Gastrocnemius medialis (tissue), 4 donors: Measurements from ENCODE around the gene MMP25. TPM values are rescaled to one million over a fixed set of nuclear protein-coding genes. Genes with fewer than 3 reads are reported as not detected.

Experiments used
- ATAC-seq, 2 donors: fragments of 150-250 bp; one replicate each; pipeline ENCODE4 v1.9.1; 2016
- DNase-seq, 2 donors: peaks; one replicate each; pipeline ENCODE4 v3.0.0-alpha.2; 2019
- H3K27ac ChIP-seq, 4 donors: fragments of 200-600 bp; sonication (generic); 1 replicate in 1 of 4; 2 replicates in 3 of 4; pipeline ENCODE4 v1.5.1; 2016 to 2018; ENCODE audit warnings: mild to moderate bottlenecking in 2 of 4, moderate library complexity in 1 of 4
- H3K27me3 ChIP-seq, 3 donors: fragments of 200-600 bp; sonication (generic) in 2 of 3; 1 replicate in 1 of 3; 2 replicates in 2 of 3; pipeline versions ENCODE4 v1.5.1 to v1.6.0; 2016 to 2019; ENCODE audit warnings: mild to moderate bottlenecking in 1 of 3, moderate library complexity in 1 of 3
- H3K36me3 ChIP-seq, 2 donors: fragments of 200-600 bp; sonication (generic) in 1 of 2; one replicate each; pipeline ENCODE4 v1.5.1; 2017 to 2018
- H3K4me1 ChIP-seq, 2 donors: fragments of 200-600 bp; sonication (generic) in 1 of 2; one replicate each; pipeline ENCODE4 v1.5.1; 2016 to 2017; ENCODE audit warnings: mild to moderate bottlenecking in 2 of 2
- H3K4me3 ChIP-seq, 4 donors: fragments of 200-600 bp; sonication (generic) in 3 of 4; 1 replicate in 1 of 4; 2 replicates in 3 of 4; pipeline ENCODE4 v1.5.1; 2016 to 2019; ENCODE audit warnings: mild to moderate bottlenecking in 2 of 4
- H3K9me3 ChIP-seq, 3 donors: fragments of 200-600 bp; sonication (generic) in 2 of 3; 1 replicate in 1 of 3; 2 replicates in 2 of 3; pipeline ENCODE4 v1.5.1; 2016 to 2019
- CTCF ChIP-seq, 5 experiments: fragments of 450-650 bp in 3 of 5; fragments of 200-600 bp in 2 of 5; sonication (generic) in 2 of 5; IDR thresholded peaks in 4 of 5; conservative IDR thresholded peaks in 1 of 5; 1 replicate in 4 of 5; 2 replicates in 1 of 5; pipeline ENCODE4 v1.5.1; 2016 to 2019; ENCODE audit warnings: antibody characterized with exemption in 5 of 5, mild to moderate bottlenecking in 3 of 5, moderate library complexity in 3 of 5
- POLR2A ChIP-seq, 2 donors: fragments of 450-650 bp; IDR thresholded peaks; one replicate each; pipeline ENCODE4 v1.6.1; 2017; ENCODE audit warnings: antibody characterized with exemption in 2 of 2, mild to moderate bottlenecking in 2 of 2, moderate library complexity in 2 of 2
- in situ Hi-C, 4 donors: fragments of 200-750 bp; cut with MboI; loops; one replicate each; pipeline versions ENCODE4 v1.15.0 to v1.8.0; 2017; ENCODE audit warnings: low sequenced_read_pairs in 4 of 4
- intact Hi-C: fragments of 100-400 bp; cut with DNase I; formaldehyde crosslinking; loops from one replicate; pipeline ENCODE4 v1.15.1; 2023; ENCODE audit warnings: low total_unique reads
- total RNA-seq, 4 donors: library from RNA; depleted of rRNA; stranded (reverse); fragments of >200 nt; gene quantifications; one replicate each; pipeline versions ENCODE4 v1.1.0 to v1.2.3, GENCODE V29; 2016

MMP25 gene
- total RNA-seq, 4 donors from 2014 or later: 0.15 to 0.75 (median 0.58) TPM; not detected in 1

GRCh38 chr16:3035289-3035971, 10.9 kb upstream of the MMP25 start:
- in situ Hi-C loops: no loop called here
- H3K4me1 ChIP-seq: peaks cover 0 to 4% of the 10 kb centered on the region in 2 donors
- H3K9me3 ChIP-seq: no peaks in the 10 kb centered on the region
- ATAC-seq (no peak), DNase-seq (no peak)
- intact Hi-C loops: no loop called here
- H3K4me3 ChIP-seq: peak overlapping the region in 1 of 4 donors; percentile 40
- TF ChIP-seq POLR2A (IDR thresholded peaks at IDR 0.05): no peak
- no peak for TF ChIP-seq CTCF (IDR thresholded peaks at IDR 0.05 in 4 of 5, conservative IDR thresholded peaks at IDR 0.05 in 1 of 5)
- H3K27ac ChIP-seq: no peak overlapping the region
- H3K36me3 ChIP-seq: no peaks in the 10 kb centered on the region
- peaks cover 76 to 89% (median 81%) of the 10 kb centered on the region in 3 donors for H3K27me3 ChIP-seq

GRCh38 chr16:3035972-3036725, 10.2 kb upstream of the MMP25 start:
- TF ChIP-seq CTCF (IDR thresholded peaks at IDR 0.05 in 4 of 5, conservative IDR thresholded peaks at IDR 0.05 in 1 of 5): no peak
- TF ChIP-seq POLR2A (IDR thresholded peaks at IDR 0.05): no peak
- peaks cover 0 to 4% of the 10 kb centered on the region in 2 donors for H3K4me1 ChIP-seq
- H3K9me3 ChIP-seq: no peaks in the 10 kb centered on the region
- in situ Hi-C loops: no loop called here
- H3K4me3 ChIP-seq: peak overlapping the region in 1 of 4 donors; percentile 40
- intact Hi-C loops: no loop called here
- no peak for DNase-seq
- H3K27ac ChIP-seq: no peak overlapping the region
- no peak for ATAC-seq
- peaks cover 73 to 87% (median 74%) of the 10 kb centered on the region in 3 donors for H3K27me3 ChIP-seq
- H3K36me3 ChIP-seq: no peaks in the 10 kb centered on the region

GRCh38 chr16:3036726-3037315, 9.5 kb upstream of the MMP25 start, which contains the start of gene BICDL2:
Gene BICDL2 (minus strand): TSS chr16:3036944. CDS start chr16:3035496, 1,448 bp downstream.
- intact Hi-C loops: no loop called here
- TF ChIP-seq CTCF (IDR thresholded peaks at IDR 0.05 in 4 of 5, conservative IDR thresholded peaks at IDR 0.05 in 1 of 5) (no peak), POLR2A (IDR thresholded peaks at IDR 0.05) (no peak)
- no peak for DNase-seq
- in situ Hi-C loops: no loop called here
- H3K4me1 ChIP-seq: peaks cover 0 to 4% of the 10 kb centered on the region in 2 donors
- H3K36me3 ChIP-seq: no peaks in the 10 kb centered on the region
- no peak within 1 kb of the TSS for H3K27ac ChIP-seq
- ATAC-seq: no peak
- H3K27me3 ChIP-seq: peaks cover 70 to 83% (median 76%) of the 10 kb centered on the region in 3 donors
- no peaks in the 10 kb centered on the region for H3K9me3 ChIP-seq
- peak within 1 kb of the TSS in 1 of 4 donors; percentile 40 for H3K4me3 ChIP-seq

GRCh38 chr16:3038256-3038655, 8.1 kb upstream of the MMP25 start:
- ATAC-seq (no peak), DNase-seq (no peak)
- Histone ChIP-seq H3K4me3 (no peak overlapping the region), H3K9me3 (no peaks in the 10 kb centered on the region), H3K36me3 (no peaks in the 10 kb centered on the region), H3K27ac (no peak overlapping the region), H3K27me3 (peaks cover 61 to 80% (median 78%) of the 10 kb centered on the region in 3 donors), H3K4me1 (peaks cover 0 to 4% of the 10 kb centered on the region in 2 donors)
- no peak for TF ChIP-seq CTCF (IDR thresholded peaks at IDR 0.05 in 4 of 5, conservative IDR thresholded peaks at IDR 0.05 in 1 of 5)
- no peak for TF ChIP-seq POLR2A (IDR thresholded peaks at IDR 0.05)
- in situ Hi-C loops: no loop called here
- intact Hi-C loops: no loop called here
